ENCODE data around the gene MFAP5.

DNA sequence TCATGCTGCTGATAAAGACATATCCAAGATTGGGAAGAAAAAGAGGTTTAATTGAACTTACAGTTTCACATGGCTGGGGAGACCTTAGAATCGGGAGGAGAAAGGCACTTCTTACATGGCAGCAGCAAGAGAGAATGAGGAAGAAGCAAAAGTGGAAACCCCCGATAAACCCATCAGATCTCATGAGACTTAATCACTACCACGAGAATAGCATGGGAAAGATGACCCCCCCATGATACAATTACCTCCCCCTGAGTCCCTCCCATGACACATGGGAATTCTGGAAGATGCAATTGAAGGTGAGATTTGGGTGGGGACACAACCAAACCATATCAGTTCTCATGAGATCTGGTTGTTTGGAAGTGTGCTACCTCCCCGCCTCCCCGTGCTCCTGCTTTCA lies 9.8 kb upstream of the MFAP5 start:
- TF ChIP-seq, protein P1, sequence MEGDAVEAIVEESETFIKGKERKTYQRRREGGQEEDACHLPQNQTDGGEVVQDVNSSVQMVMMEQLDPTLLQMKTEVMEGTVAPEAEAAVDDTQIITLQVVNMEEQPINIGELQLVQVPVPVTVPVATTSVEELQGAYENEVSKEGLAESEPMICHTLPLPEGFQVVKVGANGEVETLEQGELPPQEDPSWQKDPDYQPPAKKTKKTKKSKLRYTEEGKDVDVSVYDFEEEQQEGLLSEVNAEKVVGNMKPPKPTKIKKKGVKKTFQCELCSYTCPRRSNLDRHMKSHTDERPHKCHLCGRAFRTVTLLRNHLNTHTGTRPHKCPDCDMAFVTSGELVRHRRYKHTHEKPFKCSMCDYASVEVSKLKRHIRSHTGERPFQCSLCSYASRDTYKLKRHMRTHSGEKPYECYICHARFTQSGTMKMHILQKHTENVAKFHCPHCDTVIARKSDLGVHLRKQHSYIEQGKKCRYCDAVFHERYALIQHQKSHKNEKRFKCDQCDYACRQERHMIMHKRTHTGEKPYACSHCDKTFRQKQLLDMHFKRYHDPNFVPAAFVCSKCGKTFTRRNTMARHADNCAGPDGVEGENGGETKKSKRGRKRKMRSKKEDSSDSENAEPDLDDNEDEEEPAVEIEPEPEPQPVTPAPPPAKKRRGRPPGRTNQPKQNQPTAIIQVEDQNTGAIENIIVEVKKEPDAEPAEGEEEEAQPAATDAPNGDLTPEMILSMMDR (IDR thresholded peaks at IDR 0.05), result no peak
- no peak for TF ChIP-seq POLR2A (IDR thresholded peaks at IDR 0.05)

Data from lower leg skin (tissue), 3 donors.